ENCODE results near the gene DOCK2.

- TF ChIP-seq CTCF (conservative IDR thresholded peaks at IDR 0.05; ENCODE audit: low read length), result no peak
- no peak for TF ChIP-seq EZH2phosphoT487 (IDR thresholded peaks at IDR 0.05; ENCODE audit: borderline replicate concordance)
These were observed 1.1 kb upstream of the DOCK2 start for GRCh38 chr5:169635936-169636335.

Measured in Loucy (cell line).